ENCODE data around the gene EML1. TPM values are rescaled to one million over a fixed set of nuclear protein-coding genes. Genes with fewer than 3 reads are reported as not detected.

EML1 gene
- total RNA-seq, 1 experiment from 2014 or later = 16.1 TPM

DNA sequence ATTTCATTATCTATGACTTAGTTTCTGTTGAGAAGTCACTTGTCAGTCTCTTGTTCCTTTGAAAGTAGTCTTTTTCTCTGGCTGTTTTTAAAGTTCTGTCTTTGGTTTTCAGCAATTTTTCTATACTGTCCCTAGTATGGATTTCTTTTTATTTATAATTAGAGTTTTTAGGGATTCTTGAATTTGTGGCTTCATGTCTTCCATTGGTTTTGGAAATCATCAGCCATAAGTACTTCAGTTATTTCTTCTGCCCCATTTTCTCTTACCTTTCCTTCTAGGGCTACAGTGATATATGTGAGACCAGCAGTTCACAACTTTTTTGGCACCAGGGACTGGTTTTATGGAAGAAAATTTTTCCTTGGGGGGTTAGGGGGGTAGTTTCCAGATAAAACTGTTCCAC lies 182.0 kb downstream of the EML1 start:
- Mint-ChIP-seq H3K36me3 (peaks cover 6% of the 10 kb centered on the region; the same call in 1 of the 2 replicates), H3K4me3 (no peak overlapping the region), H3K27me3 (ENCODE audit: low read depth) (peaks cover 20% of the 10 kb centered on the region), H3K4me1 (peaks cover 9% of the 10 kb centered on the region), H3K9me3 (no peaks in the 10 kb centered on the region; the same call in 1 of the 2 replicates), H3K27ac (no peak overlapping the region)
- ChIA-PET POLR2A (no interaction called here), CTCF (interaction anchor here (1.1 kb wide), 1 partner anchor 272 kb away, joined by 3 read pairs; no protein-coding TSS in a partner anchor)
- no peak for TF ChIP-seq ZNF138 (CRISPR knock-in tag; conservative IDR thresholded peaks at IDR 0.05)
- TF ChIP-seq, protein P1, sequence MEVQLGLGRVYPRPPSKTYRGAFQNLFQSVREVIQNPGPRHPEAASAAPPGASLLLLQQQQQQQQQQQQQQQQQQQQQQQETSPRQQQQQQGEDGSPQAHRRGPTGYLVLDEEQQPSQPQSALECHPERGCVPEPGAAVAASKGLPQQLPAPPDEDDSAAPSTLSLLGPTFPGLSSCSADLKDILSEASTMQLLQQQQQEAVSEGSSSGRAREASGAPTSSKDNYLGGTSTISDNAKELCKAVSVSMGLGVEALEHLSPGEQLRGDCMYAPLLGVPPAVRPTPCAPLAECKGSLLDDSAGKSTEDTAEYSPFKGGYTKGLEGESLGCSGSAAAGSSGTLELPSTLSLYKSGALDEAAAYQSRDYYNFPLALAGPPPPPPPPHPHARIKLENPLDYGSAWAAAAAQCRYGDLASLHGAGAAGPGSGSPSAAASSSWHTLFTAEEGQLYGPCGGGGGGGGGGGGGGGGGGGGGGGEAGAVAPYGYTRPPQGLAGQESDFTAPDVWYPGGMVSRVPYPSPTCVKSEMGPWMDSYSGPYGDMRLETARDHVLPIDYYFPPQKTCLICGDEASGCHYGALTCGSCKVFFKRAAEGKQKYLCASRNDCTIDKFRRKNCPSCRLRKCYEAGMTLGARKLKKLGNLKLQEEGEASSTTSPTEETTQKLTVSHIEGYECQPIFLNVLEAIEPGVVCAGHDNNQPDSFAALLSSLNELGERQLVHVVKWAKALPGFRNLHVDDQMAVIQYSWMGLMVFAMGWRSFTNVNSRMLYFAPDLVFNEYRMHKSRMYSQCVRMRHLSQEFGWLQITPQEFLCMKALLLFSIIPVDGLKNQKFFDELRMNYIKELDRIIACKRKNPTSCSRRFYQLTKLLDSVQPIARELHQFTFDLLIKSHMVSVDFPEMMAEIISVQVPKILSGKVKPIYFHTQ (CRISPR knock-in tag; IDR thresholded peaks at IDR 0.05) = no peak
- TF ChIP-seq JAZF1 (CRISPR knock-in tag; IDR thresholded peaks at IDR 0.05) = no peak
- TF ChIP-seq ATF1 (CRISPR knock-in tag; IDR thresholded peaks at IDR 0.05) = no peak
- TF ChIP-seq ATF6 (CRISPR knock-in tag; IDR thresholded peaks at IDR 0.05) = no peak
- TF ChIP-seq GABPB1 (CRISPR knock-in tag; IDR thresholded peaks at IDR 0.05) = no peak
- no peak for TF ChIP-seq E2F1 (CRISPR knock-in tag; IDR thresholded peaks at IDR 0.05)
- TF ChIP-seq, protein P2, sequence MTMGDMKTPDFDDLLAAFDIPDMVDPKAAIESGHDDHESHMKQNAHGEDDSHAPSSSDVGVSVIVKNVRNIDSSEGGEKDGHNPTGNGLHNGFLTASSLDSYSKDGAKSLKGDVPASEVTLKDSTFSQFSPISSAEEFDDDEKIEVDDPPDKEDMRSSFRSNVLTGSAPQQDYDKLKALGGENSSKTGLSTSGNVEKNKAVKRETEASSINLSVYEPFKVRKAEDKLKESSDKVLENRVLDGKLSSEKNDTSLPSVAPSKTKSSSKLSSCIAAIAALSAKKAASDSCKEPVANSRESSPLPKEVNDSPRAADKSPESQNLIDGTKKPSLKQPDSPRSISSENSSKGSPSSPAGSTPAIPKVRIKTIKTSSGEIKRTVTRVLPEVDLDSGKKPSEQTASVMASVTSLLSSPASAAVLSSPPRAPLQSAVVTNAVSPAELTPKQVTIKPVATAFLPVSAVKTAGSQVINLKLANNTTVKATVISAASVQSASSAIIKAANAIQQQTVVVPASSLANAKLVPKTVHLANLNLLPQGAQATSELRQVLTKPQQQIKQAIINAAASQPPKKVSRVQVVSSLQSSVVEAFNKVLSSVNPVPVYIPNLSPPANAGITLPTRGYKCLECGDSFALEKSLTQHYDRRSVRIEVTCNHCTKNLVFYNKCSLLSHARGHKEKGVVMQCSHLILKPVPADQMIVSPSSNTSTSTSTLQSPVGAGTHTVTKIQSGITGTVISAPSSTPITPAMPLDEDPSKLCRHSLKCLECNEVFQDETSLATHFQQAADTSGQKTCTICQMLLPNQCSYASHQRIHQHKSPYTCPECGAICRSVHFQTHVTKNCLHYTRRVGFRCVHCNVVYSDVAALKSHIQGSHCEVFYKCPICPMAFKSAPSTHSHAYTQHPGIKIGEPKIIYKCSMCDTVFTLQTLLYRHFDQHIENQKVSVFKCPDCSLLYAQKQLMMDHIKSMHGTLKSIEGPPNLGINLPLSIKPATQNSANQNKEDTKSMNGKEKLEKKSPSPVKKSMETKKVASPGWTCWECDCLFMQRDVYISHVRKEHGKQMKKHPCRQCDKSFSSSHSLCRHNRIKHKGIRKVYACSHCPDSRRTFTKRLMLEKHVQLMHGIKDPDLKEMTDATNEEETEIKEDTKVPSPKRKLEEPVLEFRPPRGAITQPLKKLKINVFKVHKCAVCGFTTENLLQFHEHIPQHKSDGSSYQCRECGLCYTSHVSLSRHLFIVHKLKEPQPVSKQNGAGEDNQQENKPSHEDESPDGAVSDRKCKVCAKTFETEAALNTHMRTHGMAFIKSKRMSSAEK (CRISPR knock-in tag; IDR thresholded peaks at IDR 0.05; ENCODE audit: borderline replicate concordance) = no peak
- no peak for TF ChIP-seq ZNF232 (CRISPR knock-in tag; IDR thresholded peaks at IDR 0.05)
- TF ChIP-seq EMX1 (CRISPR knock-in tag; IDR thresholded peaks at IDR 0.05) = no peak
- DNase-seq (ENCODE audit: low spot score) (no peak), ATAC-seq (no peak)

DNA sequence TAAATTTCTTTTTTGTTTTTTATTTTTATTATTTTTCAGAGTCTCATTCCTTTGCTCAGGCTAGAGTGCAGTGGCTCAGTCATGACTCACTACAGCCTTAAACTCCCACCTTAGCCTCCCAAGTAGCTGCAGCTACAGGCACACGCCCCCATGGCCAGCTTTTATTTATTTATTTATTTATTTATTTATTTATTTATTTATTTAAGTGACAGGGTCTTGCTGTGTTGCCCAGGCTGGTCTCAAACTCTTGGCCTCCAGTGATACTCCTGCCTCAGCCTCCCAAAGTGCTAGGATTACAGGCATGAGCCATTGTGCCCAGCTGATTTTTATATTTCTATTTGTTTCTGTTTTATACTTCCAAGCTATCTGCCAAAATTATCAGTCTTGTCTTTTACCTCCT lies 182.8 kb downstream of the EML1 start:
- no peak overlapping the region for H3K4me3 Mint-ChIP-seq
- H3K4me1 Mint-ChIP-seq = peaks cover 9% of the 10 kb centered on the region
- H3K27me3 Mint-ChIP-seq (ENCODE audit: low read depth) = peaks cover 12% of the 10 kb centered on the region
- ATAC-seq (no peak), DNase-seq (ENCODE audit: low spot score) (no peak)
- no peak for TF ChIP-seq NR2C2 (CRISPR knock-in tag; IDR thresholded peaks at IDR 0.05)
- no peak for TF ChIP-seq ZNF232 (CRISPR knock-in tag; IDR thresholded peaks at IDR 0.05)
- no peak for TF ChIP-seq ZNF121 (CRISPR knock-in tag; IDR thresholded peaks at IDR 0.05)
- TF ChIP-seq USF1 (CRISPR knock-in tag; IDR thresholded peaks at IDR 0.05) = no peak
- no peak for TF ChIP-seq CREM (CRISPR knock-in tag; IDR thresholded peaks at IDR 0.05)
- no peak for TF ChIP-seq ZBTB21 (CRISPR knock-in tag; IDR thresholded peaks at IDR 0.05; ENCODE audit: borderline replicate concordance)
- no peak for TF ChIP-seq NR1H2 (CRISPR knock-in tag; IDR thresholded peaks at IDR 0.05)
- TF ChIP-seq ATF3 (CRISPR knock-in tag; conservative IDR thresholded peaks at IDR 0.05) = no peak
- TF ChIP-seq SP1 (CRISPR knock-in tag; conservative IDR thresholded peaks at IDR 0.05) = no peak
- no peak for TF ChIP-seq ZNF423 (CRISPR knock-in tag; IDR thresholded peaks at IDR 0.05)
- TF ChIP-seq GABPB1 (CRISPR knock-in tag; IDR thresholded peaks at IDR 0.05) = no peak
- no peak for TF ChIP-seq CBFB (CRISPR knock-in tag; IDR thresholded peaks at IDR 0.05; ENCODE audit: low read depth)
- CTCF ChIA-PET = interaction anchor here (1.7 kb wide), 1 partner anchor 217 kb away, joined by 5 read pairs; no protein-coding TSS in a partner anchor
- H3K9me3 Mint-ChIP-seq = no peaks in the 10 kb centered on the region; the same call in 1 of the 2 replicates
- H3K27ac Mint-ChIP-seq = no peak overlapping the region
- POLR2A ChIA-PET = no interaction called here
- 0 out of 2 replicates have a peak, but pooled peaks cover 3% of the 10 kb centered on the region for H3K36me3 Mint-ChIP-seq

Measured in WTC11 (cell line).